Peyer's patch (tissue), 4 donors: ENCODE results near the gene AQP12B.

ENCODE experiments used
- CTCF ChIP-seq, 6 experiments: fragments of 450-650 bp in 4 of 6; fragments of 200-600 bp in 2 of 6; sonication (generic) in 1 of 6; IDR thresholded peaks; one replicate each; pipeline ENCODE4 v1.5.1; 2017 to 2019; ENCODE audit warnings: antibody characterized with exemption in 6 of 6, mild to moderate bottlenecking in 3 of 6, moderate library complexity in 1 of 6
- POLR2A ChIP-seq, 2 donors: fragments of 450-650 bp; IDR thresholded peaks; one replicate each; pipeline ENCODE4 v1.5.1; 2017; ENCODE audit warnings: antibody characterized with exemption in 2 of 2, mild to moderate bottlenecking in 2 of 2, moderate library complexity in 2 of 2

GRCh38 chr2:240644171-240644651, 38.5 kb downstream of the AQP12B start:
- TF ChIP-seq CTCF (IDR thresholded peaks at IDR 0.05) (no peak), POLR2A (IDR thresholded peaks at IDR 0.05) (no peak)
